ENCODE results near the gene AMPD3.
"Not testable (repeated sequence)": the region's sequence is repeated elsewhere in the genome, so short reads cannot be mapped to it uniquely, and the experiment has no call there.

The AMPD3 gene

GRCh38 chr11:10454878-10455631 is at the start of gene AMPD3:
Gene AMPD3 (plus strand): TSS chr11:10455264. CDS start chr11:10461520, 6,256 bp downstream.
- DNase-seq (ENCODE audit: low spot score): peak; percentile 94

- peak; percentile 84 for DNase-seq (ENCODE audit: low spot score)
These were observed 49.0 kb upstream of the AMPD3 start for GRCh38 chr11:10405865-10406592.

GRCh38 chr11:10407055-10407454 is 48.0 kb upstream of the AMPD3 start:
- DNase-seq (ENCODE audit: low spot score): no peak

- no peak for DNase-seq (ENCODE audit: low spot score)
These were observed 47.0 kb upstream of the AMPD3 start for GRCh38 chr11:10407749-10408685.

- DNase-seq (ENCODE audit: low spot score): no peak
These were observed 45.8 kb upstream of the AMPD3 start for GRCh38 chr11:10409207-10409661.

- no peak for DNase-seq (ENCODE audit: low spot score)
These were observed 44.8 kb upstream of the AMPD3 start for GRCh38 chr11:10410106-10410843.

- no peak for DNase-seq (ENCODE audit: low spot score)
These were observed 44.2 kb upstream of the AMPD3 start for GRCh38 chr11:10410844-10411200.

GRCh38 chr11:10412266-10412665 is 42.8 kb upstream of the AMPD3 start:
- DNase-seq (ENCODE audit: low spot score): no peak

- no peak for DNase-seq (ENCODE audit: low spot score)
These were observed 41.8 kb upstream of the AMPD3 start for GRCh38 chr11:10413268-10413667.

GRCh38 chr11:10414181-10414580 is 40.9 kb upstream of the AMPD3 start:
- DNase-seq (ENCODE audit: low spot score): no peak

- DNase-seq (ENCODE audit: low spot score): peak; percentile 63
These were observed 40.4 kb upstream of the AMPD3 start for GRCh38 chr11:10414659-10415058.

GRCh38 chr11:10415817-10416392 is 39.2 kb upstream of the AMPD3 start:
- no peak for DNase-seq (ENCODE audit: low spot score)

GRCh38 chr11:10418259-10418949 is 36.7 kb upstream of the AMPD3 start:
- DNase-seq (ENCODE audit: low spot score): peak; percentile 60

GRCh38 chr11:10418950-10419310 is 36.1 kb upstream of the AMPD3 start:
- DNase-seq (ENCODE audit: low spot score): no peak

- no peak for DNase-seq (ENCODE audit: low spot score)
These were observed 28.6 kb upstream of the AMPD3 start for GRCh38 chr11:10426475-10426874.

GRCh38 chr11:10428453-10428852 is 26.6 kb upstream of the AMPD3 start:
- DNase-seq (ENCODE audit: low spot score): no peak

- DNase-seq (ENCODE audit: low spot score): no peak
These were observed 25.5 kb upstream of the AMPD3 start for GRCh38 chr11:10429526-10429925.

GRCh38 chr11:10432493-10432892 is 22.6 kb upstream of the AMPD3 start:
- DNase-seq (ENCODE audit: low spot score): no peak

GRCh38 chr11:10432971-10433370 is 22.1 kb upstream of the AMPD3 start:
- no peak for DNase-seq (ENCODE audit: low spot score)

- no peak for DNase-seq (ENCODE audit: low spot score)
These were observed 18.8 kb upstream of the AMPD3 start for GRCh38 chr11:10436224-10436623.

GRCh38 chr11:10436683-10437082 is 18.4 kb upstream of the AMPD3 start:
- not testable (repeated sequence) for DNase-seq (ENCODE audit: low spot score)

All from AG20443 (cell line).